NCI-H345 treated with DMSO at 0.1 percent for 48 hours (cell line): ENCODE measurements around the gene BNIPL.

ENCODE experiments used
- DNase-seq: peaks from one replicate; lab custom pipeline; 2025; ENCODE audit not compliant: unreplicated experiment; lab: John Stamatoyannopoulos, UW

Gene BNIPL, protein sequence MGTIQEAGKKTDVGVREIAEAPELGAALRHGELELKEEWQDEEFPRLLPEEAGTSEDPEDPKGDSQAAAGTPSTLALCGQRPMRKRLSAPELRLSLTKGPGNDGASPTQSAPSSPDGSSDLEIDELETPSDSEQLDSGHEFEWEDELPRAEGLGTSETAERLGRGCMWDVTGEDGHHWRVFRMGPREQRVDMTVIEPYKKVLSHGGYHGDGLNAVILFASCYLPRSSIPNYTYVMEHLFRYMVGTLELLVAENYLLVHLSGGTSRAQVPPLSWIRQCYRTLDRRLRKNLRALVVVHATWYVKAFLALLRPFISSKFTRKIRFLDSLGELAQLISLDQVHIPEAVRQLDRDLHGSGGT

GRCh38 chr1:151036356-151036755 is at the start of gene BNIPL:
Gene BNIPL (plus strand): TSS chr1:151036586. CDS start chr1:151036726, 140 bp downstream.
- DNase-seq = no peak

- peak; percentile 22 for DNase-seq
Measured at GRCh38 chr1:150987924-150988323, 48.5 kb upstream of the BNIPL start.

- DNase-seq = no peak
Measured at GRCh38 chr1:150992626-150993025, 43.8 kb upstream of the BNIPL start.

DNA sequence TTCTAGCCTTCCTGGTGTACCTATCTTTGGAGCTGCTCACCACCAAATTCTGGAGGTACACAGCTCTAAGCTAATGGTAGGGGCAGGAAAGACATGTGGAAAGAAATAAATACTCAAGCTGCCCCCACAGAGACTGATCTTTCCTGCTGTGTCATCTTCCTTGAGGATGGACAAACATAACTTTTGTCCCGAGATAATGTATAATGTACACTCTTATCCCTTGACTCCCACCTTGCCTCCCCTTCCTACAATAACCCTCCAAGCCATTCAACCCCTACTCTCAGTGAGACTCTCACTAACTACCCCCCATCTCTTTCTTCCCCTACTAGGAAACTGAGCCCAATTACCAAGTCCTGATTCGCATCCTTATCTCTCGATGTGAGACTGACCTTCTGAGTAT is 42.1 kb upstream of the BNIPL start:
- DNase-seq = no peak

DNA sequence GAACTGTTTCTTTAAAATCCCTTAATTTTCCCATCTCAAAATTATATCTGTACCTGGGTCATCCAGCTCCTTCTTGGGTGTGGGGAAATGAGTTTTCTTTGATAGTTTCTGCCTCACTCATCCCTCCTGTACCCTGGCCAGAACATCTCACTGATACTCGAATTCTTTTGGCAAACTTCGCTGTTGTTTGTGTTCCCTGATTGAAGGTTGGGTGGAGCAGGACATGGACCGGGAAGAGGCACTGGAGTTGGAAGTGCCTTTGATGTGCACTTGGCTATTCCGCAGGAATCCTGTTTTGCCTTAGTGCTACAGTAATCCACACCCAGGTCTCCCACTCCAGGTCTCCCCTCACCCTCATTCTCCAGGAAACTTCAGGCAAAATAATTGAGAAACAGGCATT is 40.9 kb upstream of the BNIPL start:
- DNase-seq = no peak

DNA sequence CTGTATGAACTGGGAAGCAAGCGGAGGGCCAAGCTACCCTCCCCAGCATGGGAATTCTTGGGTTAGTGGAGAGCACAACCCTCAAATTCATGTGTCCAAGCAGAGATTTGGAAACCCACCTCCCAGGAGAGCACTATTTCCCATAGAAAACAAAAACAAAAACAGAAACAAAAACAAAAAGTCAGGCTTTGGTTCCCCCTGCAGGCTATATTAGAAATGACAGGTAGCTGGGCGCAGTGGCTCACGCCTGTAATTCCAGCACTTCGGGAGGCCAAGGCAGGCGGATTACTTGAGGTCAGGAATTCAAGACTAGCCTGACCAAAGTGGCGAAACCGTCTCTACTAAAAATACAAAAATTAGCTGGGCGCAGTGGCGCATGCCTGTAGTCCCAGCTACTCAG is 40.5 kb upstream of the BNIPL start:
- peak; percentile 29 for DNase-seq

DNA sequence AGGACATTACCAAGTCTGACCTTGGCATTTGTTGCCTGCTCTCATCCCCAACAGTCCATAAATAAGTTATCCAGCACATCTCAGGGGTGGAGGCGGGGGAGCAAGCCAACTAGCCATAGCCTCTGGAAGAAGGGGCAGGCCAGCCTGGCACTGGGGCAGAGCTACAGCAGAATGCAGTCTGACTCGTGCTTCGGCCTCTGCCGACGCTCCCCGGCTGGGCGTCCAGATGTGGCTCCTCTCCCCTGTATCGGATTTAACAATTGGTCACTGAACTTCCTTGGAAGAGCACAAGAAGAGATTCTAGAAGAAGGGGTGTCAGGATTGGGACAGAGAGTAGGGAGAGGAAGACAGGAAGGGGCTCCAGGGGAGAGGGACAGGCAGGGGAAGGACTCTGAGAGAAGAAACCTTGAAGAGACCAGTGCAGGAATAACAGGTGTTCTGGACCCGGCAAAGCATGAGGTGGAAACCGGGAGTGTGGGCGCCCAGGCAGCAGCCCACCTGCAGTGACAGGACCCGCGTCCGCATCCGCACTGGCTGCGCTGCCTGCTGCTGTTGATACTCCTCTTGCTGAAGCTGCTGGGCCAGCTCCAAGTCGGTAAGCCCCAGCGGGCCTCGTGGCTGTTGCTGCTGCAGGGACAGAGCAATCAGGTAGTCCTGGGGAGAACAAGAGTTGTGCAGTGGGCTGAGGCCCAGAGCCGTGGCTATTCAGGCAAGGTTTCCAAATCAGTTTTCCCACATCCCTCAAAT is 39.1 kb upstream of the BNIPL start:
- DNase-seq = no peak

- DNase-seq = no peak
Measured at GRCh38 chr1:150997949-150998348, 38.4 kb upstream of the BNIPL start.

DNA sequence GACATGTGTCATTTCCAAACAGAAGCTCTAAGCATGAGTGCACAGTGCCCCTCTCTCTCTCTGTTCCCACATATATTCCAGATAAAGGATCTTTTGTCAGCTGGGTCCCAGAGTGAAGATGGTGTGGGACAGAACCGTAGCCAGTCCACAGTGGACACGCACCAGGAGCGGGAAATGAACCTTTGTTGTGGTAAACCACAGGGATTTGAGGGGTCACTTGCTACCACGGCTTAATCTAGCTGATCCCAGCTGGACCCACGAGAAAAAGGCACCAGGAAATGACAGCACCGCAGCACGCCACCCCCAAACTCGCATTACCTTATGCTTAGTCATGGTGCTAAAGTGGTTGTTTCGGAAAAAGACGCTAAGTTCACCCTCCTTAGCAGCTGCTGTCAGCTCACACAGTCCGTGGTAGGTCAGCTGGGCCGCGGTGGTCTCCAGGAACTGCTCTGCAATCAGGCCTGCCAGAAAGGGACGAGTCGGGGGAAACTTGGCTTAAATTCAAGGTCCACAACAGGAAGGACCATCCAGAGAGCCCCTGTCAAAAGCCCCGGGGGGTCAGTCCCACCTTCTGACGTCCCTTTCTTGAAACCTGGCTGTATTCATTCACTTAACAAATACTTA is 37.2 kb upstream of the BNIPL start:
- no peak for DNase-seq

DNA sequence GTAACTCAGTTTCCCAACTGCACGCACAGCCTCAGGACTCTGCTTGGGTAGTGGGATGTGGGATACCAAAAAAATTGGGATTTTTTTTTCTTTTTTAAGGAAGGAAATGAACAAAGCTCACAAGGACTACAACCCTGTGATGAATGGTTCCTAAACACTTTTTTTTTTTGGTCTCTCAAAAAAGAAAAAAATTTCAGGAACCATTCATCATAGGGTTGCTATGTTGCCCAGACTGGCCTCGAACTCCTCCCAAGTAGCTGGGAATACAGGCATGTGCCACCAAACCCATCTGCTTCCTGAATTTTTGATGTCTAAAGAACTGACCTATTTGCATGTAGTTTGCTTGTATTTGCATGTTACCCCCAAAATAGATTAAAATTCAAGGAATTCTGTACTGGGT is 36.5 kb upstream of the BNIPL start:
- no peak for DNase-seq

DNA sequence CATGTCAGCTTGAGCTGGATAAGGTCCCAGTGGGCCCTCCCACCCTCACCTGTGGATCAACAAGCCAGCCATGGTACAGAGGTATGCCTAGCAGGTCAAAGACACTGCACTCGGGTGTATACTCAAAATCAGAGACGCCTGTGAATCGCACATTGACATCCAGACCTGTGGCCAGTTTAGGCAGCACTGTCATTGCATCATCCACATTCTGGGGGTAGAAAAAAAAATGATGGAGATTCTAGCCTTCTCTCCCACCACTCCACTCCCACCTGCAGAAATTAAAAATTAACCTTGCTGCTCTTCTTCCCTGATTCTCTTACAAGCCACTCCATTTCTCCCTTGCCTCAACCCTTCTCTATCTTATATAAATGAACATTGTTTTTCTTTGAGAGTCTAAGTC is 36.0 kb upstream of the BNIPL start:
- DNase-seq = no peak

- DNase-seq = no peak
Measured at GRCh38 chr1:151001602-151002001, 34.8 kb upstream of the BNIPL start.

DNA sequence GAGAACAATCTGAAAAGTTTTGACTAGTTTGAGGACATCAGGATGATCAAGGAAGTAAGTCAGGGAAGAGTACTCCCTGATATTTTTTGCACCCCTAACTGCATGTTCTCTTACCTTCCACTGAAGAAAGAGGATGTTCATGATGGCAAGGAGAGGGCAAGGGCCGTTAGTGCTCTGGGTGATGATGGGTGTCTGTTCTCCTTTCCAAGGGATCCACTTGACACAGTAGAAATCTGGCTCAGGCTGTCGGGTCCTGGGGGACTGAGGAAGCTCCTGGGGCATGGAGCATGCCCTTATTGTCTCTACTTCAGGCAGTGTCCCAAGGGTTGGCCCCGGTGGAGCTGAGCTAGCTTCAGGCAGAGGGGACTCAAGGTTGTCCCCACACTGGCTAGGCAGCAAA is 34.3 kb upstream of the BNIPL start:
- DNase-seq = no peak

DNA sequence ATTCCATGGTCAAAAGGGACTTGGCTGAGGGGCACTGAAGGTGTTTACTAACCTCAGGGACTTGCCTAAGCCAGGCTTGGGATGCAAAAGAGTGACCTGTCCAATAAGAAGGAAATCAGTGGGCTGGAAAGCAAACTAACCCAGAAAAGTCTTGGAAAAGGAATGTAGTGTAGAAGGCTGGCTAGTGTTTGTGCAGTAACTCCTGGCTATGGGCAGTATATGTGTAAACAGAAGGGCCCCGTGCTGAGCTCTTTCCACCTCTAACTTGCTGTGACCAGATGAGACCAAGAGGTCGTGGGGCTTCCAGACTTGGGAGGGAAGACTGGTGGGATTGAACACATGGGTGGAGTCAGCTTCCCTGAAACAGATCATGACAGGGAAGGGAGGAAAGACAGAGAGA is 33.8 kb upstream of the BNIPL start:
- DNase-seq = no peak

DNA sequence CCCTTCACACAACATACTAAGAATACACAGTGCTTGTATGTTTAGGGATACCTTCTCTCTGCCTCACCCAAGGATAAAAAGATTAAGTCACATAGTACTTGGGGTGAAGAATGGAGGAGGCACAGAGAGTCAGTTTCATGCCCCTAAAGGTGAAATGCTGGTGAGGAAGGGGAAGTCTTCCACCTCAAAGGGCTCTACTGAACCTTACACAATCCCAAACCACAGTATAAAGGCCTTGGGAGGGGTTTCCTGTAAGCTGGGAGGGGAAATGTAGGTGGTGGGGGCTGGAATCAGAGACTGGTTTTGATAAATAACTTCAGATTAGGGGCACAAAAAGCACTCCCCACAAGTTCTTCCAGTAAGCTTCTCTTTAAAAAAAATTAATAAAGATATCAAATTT is 33.2 kb upstream of the BNIPL start:
- DNase-seq = no peak

DNA sequence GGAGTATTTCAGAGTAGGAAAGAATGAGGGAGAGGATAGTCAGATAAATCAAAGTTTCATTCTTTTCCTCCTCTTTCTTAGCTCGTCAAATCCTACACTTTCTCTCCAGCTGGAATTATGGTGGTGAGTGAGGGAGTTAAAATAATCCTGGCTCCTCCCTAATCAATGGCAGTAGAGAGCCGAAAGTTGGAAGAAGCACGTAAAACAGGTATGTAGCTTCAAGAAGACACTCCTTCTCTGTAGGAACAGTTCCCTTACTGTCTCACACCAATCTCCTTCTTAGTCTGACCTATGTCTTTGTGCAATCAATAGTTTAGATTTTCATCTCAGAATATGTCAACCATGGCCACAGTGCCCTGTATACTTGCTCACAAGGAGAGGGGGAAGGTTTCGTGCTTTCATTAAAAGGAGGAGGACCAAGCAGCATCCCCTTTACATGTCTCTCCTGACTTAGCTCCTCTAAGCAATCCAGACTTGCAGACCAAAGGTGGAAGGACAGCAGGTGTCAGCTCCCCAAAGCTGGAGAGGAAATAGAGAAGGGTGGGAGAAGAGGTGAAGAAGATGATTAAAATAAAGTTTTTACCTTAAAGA is 30.6 kb upstream of the BNIPL start:
- no peak for DNase-seq

DNA sequence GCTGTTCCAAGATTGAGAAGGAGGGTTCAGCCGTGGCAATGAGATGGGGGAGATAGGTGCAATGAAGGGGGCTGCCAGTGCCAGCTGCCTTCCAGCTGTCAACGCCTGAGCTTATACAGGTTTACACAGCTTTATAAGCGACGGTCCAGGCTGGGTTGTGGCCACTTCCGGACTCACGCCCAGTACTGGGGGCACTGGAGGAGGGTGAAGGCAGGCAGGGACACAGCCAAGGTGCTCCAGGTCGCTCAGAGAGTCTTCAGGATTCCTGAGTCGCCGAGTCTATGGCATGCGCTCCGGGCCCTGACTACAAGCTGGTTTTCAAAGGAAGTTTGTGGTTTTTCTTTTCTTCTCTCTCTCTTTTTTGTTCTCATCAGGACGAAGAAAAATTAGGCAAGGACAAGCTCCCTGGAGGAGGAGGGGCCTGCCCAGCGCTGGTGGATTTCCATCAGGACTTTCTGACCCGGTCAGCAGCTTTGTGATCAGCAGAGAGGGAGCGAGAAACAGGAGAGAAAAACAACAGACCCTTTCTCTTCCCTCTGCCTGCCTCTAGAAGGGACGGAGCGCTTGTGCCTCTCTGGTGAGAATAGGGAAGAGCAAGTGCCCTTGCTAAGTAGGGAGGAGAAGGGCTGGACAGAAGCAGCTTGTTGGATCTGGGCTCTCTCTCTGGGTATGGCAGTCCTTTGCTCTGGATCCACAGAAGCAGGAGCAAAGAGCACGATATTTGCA is 29.9 kb upstream of the BNIPL start, which contains the start of gene MINDY1:
TSS of gene MINDY1 (minus strand) at position 576 of the 726 bp plus-strand sequence. CDS start 4,285 bp downstream, outside the sequence.
- peak; percentile 33 for DNase-seq

- DNase-seq = no peak
Measured at GRCh38 chr1:151007853-151008243, 28.5 kb upstream of the BNIPL start.

GRCh38 chr1:151008244-151009205 is 27.9 kb upstream of the BNIPL start, which contains the start of gene PRUNE1:
Gene PRUNE1 (plus strand): TSS chr1:151008449. CDS start chr1:151008633, 184 bp downstream.
- DNase-seq = peak; percentile 99

DNA sequence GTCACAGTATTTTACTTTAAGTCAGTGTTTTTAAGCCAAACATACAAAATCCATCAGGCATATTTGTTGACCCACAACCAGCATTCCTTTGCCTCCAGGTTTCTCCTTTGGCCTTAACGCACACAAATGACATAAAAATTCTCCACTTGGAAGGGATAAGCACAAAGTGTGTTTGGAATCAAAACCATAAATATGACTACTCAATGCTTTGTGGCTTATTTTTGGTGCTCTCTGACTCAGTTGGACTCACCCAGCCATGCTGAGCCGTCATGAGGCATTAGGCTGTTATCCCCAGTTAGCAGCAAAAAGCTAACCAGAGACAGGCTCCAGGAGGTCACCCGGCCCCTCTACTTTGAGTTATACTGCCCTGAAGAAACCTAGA is 27.2 kb upstream of the BNIPL start:
- DNase-seq = no peak
